NCI-H446 treated with DMSO at 0.1 percent for 48 hours (cell line): ENCODE measurements around the gene TRMT1L.

ENCODE experiments used
- DNase-seq: peaks from one replicate; lab custom pipeline; 2025; lab: John Stamatoyannopoulos, UW

The TRMT1L gene

GRCh38 chr1:185111873-185112272 is 44.9 kb downstream of the TRMT1L start:
- DNase-seq, result no peak

- no peak for DNase-seq
Observed at GRCh38 chr1:185110145-185110544, 46.6 kb downstream of the TRMT1L start.

DNA sequence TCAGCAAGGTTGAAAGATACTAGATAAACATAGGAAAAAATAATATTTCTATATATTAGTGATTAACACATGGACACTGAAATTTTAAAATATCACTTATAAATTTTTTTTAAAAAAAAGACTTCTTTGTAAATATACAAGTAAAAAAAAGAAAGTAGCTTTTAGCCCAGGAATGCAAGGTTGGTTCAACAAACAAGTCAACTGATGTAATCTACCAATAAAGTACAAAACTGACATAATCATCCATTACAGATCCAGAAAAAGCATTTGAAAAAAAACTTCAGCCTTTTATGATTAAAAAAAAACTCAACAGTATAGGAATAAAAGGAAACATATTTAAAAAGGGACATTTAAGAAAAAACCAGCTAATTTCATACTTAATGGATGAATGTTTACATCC is 48.4 kb downstream of the TRMT1L start:
- no peak for DNase-seq

DNA sequence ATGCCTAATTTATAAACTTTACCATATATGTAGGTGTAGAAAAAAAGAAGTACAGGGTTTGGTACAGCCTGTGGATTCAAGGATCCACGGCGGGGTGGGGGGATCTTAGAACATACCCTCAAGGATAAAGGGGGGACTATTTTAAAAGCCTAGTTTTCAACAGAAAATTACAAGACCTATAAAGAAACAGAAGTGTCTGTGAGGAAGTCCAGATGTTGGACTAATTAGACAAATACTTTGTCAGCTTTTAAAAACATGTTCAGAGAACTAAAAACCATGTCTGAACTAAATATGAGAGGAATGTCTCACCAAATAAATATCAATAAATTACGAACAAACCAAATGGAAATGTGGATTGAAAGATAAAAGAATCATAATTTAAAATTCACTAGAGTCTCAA is 51.6 kb downstream of the TRMT1L start:
- no peak for DNase-seq

- no peak for DNase-seq
Observed at GRCh38 chr1:185104083-185104482, 52.7 kb downstream of the TRMT1L start.

DNA sequence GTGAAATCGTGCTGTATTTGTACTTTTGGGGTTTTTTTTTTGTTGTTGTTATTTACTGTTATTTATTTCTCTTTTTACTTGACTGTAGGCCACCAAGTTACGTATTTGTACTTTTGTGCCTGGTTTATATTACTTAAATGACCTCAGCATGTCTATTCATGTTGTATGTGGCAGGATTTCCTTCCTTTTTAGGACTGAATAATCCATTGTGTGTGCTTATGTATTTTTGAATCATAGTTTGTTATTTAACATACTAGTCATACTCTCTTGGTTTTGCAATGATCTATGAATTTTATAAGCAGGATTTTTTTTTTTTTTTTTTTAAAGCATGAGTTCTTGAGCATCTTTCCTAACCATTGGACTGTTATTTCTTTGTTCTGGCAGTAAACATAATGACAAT is 60.2 kb downstream of the TRMT1L start:
- no peak for DNase-seq

DNA sequence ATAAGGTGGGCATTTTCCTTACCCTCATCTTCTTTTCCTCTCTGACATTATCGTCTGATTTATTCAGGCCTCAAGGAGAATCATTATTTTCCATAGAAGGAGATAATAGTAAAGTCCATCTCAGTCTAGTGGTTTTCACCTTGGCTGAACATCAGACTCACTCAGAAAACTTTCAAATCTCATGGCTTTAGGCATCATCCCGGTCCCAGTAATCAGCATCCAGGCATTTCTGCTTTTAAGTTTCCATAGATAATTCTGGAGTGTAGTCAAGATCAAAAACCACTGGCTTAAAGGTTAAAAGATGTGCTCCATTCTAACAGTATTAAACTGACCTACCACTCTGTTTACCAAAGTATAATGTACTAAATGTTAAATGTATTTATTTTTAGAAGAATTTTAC is 62.0 kb downstream of the TRMT1L start:
- no peak for DNase-seq

DNA sequence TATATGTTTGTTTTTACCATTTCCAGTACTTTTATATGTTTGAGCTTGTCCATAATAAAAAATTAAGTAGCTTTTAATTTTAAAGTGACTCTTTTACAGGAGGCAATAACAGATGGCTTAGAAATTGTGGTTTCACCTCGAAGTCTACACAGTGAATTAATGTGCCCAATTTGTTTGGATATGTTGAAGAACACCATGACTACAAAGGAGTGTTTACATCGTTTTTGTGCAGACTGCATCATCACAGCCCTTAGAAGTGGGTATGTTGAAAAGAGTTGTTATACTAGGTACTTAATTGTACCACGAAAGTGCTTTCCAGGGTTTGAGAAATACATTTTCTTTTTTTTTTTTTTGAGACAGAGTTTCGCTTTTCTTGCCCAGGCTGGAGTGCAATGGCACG is 65.3 kb downstream of the TRMT1L start:
- DNase-seq, result no peak

DNA sequence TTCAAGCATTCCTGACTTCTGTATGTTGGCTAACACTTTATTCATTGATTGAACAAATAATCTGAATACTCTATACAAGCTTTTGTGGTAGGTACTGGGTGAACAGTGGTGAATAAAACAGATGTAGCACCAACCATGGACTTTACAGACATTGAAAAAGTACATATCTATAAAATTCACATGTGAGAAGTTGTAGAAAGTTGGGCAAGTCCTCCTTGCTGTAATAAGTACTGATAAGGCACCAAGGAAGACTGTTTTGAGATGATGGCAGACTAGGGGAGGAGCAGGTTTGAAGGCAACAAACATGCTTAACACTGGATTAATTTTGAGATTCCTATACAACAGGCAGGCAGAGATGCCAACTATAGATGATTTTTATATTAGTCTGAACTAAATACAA is 69.0 kb downstream of the TRMT1L start:
- DNase-seq, result no peak

- no peak for DNase-seq
Observed at GRCh38 chr1:185087101-185087500, 69.7 kb downstream of the TRMT1L start.

DNA sequence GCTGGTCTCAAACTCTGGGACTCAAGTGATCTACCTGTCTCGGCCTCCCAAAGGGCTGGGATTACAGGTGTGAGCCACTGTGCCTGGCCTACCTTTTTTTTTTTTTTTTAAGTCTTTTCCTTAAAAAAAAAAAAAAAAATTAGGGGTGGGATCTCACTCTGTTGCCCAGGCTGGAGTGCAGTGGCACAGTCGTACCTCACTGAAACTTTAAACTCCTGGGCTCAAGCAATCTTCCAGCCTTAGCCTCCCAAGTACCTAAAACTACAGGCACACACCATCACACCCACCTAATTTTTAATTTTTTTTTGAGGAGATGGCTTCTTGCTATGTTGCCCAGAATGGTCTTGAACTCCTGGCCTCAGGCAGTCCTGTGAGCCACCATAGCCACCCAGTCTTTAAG is 72.9 kb downstream of the TRMT1L start:
- no peak for DNase-seq

GRCh38 chr1:185080422-185080821 is 76.3 kb downstream of the TRMT1L start:
- no peak for DNase-seq

DNA sequence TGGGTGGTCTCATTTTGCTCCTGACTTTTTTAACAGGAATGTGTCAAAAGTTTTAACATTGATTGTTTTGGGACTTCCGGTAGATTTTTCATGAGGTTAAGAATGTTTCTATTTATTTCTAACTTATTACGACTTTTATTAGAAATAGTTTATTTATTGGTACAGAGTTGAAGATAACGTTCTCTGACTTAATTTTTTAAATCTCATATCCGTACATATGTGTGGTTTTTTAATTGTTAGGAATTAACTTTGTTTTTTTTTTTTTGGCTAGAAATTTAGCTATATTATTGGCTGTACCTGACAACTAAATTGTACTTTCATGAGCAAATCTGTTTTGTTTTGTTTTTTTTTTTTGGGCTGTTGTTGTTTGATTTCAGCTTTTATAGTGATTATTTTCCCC is 79.4 kb downstream of the TRMT1L start:
- DNase-seq, result no peak

GRCh38 chr1:185075476-185075875 is 81.3 kb downstream of the TRMT1L start:
- no peak for DNase-seq

- DNase-seq, result no peak
Observed at GRCh38 chr1:185074307-185074706, 82.4 kb downstream of the TRMT1L start.

GRCh38 chr1:185073725-185074124 is 83.0 kb downstream of the TRMT1L start:
- no peak for DNase-seq

- DNase-seq, result no peak
Observed at GRCh38 chr1:185070051-185070450, 86.7 kb downstream of the TRMT1L start.

DNA sequence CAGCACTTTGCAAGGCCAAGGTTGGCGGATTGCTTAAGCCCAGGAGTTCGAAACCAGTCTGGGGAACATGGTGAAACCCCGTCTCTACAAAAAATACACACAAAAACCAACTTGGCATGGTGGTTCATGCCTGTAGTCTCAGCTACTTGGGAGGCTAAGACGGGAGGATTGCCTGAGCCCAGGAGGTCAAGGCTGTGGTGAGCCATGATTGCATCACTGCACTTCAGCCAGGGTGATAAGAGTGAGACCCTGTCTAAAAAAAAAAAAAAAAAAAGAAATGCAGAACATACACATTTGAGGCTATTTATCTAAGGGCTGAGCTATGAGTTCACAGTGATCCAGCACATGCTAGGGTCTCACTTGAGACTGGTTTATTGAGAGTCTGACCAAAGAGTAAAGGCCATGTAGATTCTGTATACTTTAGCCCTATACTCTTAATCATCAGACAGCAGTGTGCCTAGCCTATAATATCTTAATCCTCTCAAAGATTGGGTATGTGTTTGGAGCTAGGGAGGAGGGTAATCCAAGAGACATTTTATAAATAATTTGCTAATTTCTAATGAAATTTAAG is 87.5 kb downstream of the TRMT1L start:
- DNase-seq, result no peak

GRCh38 chr1:185068341-185068740 is 88.4 kb downstream of the TRMT1L start:
- no peak for DNase-seq
